Cardiac septum (tissue), 1 donor: ENCODE results near the gene XAGE3. TPM values are rescaled to one million over a fixed set of nuclear protein-coding genes. Genes with fewer than 3 reads are reported as not detected.
"Not testable (repeated sequence)": the region's sequence is repeated elsewhere in the genome, so short reads cannot be mapped to it uniquely, and the experiment has no call there.

Experiments used
- DNase-seq: peaks from one replicate; pipeline ENCODE4 v3.0.0-alpha.2; 2020; ENCODE audit warnings: low spot score
- intact Hi-C: fragments of 100-400 bp; cut with DNase I; formaldehyde crosslinking; loops from one replicate; pipeline ENCODE4 v1.14.0; 2022
- long read RNA-seq: library from polyadenylated mRNA; unstranded; transcript quantifications from one replicate; pipeline ENCODE4 v2.0.0, GENCODE V29; 2021
- total RNA-seq: library from RNA; stranded (reverse); fragmentation: NEBNext Ultra II Directional; extraction: Animal tissue kit (Norgen Biotek cat#: 25700); gene quantifications from one replicate; pipeline ENCODE4 v1.2.1, GENCODE V29; 2021
- donor health status: DM: no; HTN: no; CAD: no.

The XAGE3 gene
- total RNA-seq: not detected
- long read RNA-seq: 0 reads

DNA sequence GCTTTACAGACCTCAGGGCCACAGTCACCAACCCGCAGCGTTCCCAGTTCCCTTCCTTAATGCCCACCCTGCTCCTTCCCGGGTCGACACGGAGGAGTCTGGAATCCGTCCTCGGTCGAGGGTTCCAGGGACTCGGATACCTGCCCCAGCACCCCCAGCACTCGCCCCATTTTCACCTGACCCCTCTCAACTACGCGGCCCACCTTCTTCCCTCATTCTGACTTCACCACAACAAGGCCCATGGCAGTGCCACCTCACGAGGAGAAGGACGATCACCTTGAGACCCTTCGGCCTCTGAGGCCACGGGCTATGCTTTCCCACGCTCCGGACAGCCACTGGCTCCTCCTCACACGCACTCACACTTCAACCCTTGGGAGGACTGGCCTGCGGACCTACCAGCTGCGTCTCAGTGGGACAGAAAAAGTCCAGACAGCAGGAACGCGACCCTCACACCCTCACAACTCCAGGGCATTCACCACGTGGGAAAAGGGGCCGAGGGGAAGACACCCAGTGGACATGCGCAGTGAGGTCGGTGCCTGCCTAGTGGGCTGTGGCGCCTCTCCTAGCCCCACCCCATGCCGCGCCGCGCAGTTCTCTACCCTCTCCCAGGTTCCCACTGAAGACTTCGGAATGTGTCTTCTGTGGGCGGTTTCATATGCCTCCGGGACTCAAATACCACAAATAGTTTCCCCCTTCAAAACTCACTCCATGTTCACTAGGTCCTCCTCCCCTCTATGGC lies at the start of gene XAGE3:
Gene XAGE3 (minus strand): TSS at position 474 of the 739 bp plus-strand sequence. CDS start 950 bp downstream, outside the sequence.
- intact Hi-C loops: no loop called here

GRCh38 chrX:52914704-52915103 lies 46.8 kb upstream of the XAGE3 start:
- DNase-seq, intact Hi-C loops: not testable (repeated sequence)

More for the DNA sequence above, at the start of gene XAGE3:
- DNase-seq: no peak

GRCh38 chrX:52913681-52914080 lies 45.8 kb upstream of the XAGE3 start:
- DNase-seq, intact Hi-C loops: not testable (repeated sequence)

- intact Hi-C loops: not testable (repeated sequence)
These were observed 41.6 kb upstream of the XAGE3 start for GRCh38 chrX:52909313-52909969.

DNA sequence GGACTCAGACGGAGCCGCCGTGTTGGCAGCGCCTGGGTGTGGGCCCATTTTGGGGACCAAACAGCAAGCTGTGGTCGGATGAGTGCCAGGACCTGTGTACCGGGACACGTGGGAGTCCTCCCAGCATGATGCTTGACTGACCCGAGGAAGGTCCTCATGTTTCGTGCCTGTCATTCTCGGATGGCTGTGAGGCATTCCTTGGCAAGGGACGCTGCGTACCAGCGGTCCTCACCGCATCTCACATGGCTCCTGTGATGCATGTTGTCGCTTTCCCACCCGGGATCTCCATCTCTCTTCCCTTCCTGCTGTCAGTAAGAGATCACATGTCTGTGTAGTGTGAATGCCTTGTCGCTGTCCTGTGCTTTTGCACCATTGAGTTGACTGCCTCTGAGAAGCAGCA lies 40.0 kb upstream of the XAGE3 start:
- intact Hi-C loops, DNase-seq: not testable (repeated sequence)

More at GRCh38 chrX:52909313-52909969, 41.6 kb upstream of the XAGE3 start:
- not testable (repeated sequence) for DNase-seq

GRCh38 chrX:52907137-52907536 lies 39.3 kb upstream of the XAGE3 start:
- intact Hi-C loops, DNase-seq: not testable (repeated sequence)

DNA sequence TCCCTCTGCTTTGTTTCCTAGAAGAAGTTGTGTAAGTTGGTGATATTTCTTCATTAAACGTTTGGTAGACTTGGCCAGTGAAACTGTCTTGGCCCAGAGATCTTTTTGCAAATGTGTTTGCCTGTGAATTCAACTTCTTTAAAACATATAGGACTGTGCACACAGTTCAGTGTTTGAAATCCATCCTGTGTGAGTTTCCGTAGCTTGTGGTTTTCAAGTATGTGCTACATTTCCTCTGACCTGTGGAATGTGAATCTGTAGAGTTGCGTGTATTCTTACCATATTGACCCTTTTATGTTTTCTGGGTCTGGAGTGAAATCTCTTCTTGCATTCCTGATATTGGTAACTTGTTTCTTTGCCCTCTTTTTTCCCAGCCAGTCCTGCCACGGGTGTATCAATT lies 38.2 kb upstream of the XAGE3 start:
- DNase-seq, intact Hi-C loops: not testable (repeated sequence)

- DNase-seq, intact Hi-C loops: not testable (repeated sequence)
These were observed 37.6 kb upstream of the XAGE3 start for GRCh38 chrX:52905531-52905930.

GRCh38 chrX:52896855-52897709 lies 29.2 kb upstream of the XAGE3 start, which contains the start of gene FAM156B:
TSS of gene FAM156B (plus strand) at chrX:52897330. CDS start at chrX:52907226, 9,896 bp downstream.
- intact Hi-C loops, DNase-seq: not testable (repeated sequence)

DNA sequence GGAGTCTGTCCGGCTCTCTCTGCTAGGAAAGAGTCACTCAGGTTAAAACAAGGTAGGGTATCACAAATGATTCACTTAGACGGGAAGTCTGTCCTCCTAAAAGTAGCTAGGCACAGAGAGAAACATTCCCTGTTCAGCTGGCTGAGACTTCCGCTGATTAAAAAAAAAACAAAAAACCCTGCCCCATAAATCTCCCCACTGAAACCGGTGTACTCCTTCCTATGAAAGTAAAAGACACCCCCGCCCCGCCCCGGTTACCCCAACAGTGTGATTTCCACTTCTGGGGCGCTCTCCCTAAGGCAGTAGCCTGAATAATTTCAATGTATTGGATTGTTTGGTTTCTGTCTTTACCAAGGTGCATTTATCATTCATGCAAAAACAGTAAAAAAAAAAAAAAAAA lies 28.6 kb upstream of the XAGE3 start:
- intact Hi-C loops, DNase-seq: not testable (repeated sequence)

DNA sequence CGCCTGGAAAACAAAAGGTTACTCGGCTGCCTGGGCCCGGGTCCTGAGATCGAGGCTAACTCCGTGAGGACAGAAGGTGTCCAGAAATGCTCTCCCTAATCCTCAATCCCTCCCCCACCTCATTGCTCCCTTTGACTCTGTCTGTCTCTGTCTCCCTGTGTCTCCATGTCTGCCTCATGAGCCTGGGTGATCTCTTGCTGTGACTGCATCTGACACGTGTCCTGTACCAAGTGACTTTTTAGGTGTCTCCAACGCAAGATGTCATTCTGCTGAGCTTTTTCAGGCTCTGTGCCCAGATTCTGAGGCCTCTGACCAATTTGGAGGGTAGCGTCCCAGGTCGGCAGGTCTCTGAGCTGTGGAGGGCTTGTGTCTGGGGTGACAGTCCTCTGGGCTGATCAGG lies 20.2 kb upstream of the XAGE3 start:
- intact Hi-C loops, DNase-seq: not testable (repeated sequence)

DNA sequence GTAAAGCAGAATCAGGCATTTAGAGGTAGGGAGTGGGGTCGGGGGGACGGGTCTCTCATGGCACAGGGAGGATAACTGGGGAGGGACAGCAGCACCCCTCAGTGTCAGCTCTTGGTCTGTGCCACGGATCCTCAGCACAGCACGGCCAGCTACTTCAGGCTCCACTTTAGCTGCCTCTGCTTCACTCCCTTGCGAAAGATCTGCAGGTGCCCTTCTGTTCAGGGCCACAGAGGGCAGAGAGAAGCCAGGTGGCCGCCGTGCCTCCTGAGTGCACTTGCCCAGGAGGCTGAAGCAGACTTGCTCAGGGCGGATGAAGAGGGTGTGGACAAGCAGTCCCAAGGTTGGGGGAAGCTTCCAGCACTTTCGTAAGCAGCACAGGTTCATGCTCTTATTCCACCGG lies 19.6 kb upstream of the XAGE3 start:
- DNase-seq, intact Hi-C loops: not testable (repeated sequence)

- DNase-seq, intact Hi-C loops: not testable (repeated sequence)
These were observed 8.5 kb upstream of the XAGE3 start for GRCh38 chrX:52876386-52876785.

GRCh38 chrX:52875436-52875835 lies 7.6 kb upstream of the XAGE3 start:
- intact Hi-C loops, DNase-seq: not testable (repeated sequence)

DNA sequence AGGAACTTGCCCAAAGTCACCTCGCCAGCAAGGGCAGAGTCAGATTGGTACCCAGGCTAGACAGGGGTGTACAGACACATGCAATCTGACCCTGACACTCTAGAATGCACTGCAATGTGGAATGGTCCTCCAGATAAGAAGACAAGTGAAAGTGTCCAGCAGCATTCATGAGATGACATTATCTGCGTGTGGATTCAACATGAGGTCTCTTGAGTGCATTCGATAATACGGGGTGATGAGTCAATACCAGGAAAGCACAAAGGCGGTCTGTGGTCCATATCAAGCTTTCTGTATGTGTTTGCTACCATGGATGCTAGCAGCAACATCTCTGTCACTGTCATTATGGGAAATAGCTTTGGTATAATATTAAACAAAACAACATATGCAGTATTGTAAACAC lies 6.8 kb upstream of the XAGE3 start:
- DNase-seq: no peak
- intact Hi-C loops: no loop called here

DNA sequence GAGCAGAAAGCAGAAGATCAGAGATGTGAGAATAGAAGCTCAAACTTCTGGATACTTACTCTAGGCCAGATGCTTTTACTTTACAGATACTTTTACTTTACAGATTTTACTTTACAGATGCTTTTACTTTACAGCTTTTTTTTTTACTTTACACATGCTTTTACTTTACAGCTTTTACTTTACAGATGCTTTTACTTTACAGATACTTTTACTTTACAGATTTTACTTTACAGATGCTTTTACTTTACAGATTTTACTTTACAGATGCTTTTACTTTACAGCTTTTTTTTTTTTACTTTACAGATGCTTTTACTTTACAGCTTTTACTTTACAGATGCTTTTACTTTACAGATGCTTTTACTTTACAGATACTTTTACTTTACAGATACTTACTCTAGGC lies 5.9 kb upstream of the XAGE3 start:
- intact Hi-C loops, DNase-seq: not testable (repeated sequence)

GRCh38 chrX:52870046-52870445 lies 2.2 kb upstream of the XAGE3 start:
- intact Hi-C loops: no loop called here
- no peak for DNase-seq

- intact Hi-C loops: no loop called here
- DNase-seq: no peak
These were observed 2.4 kb downstream of the XAGE3 start for GRCh38 chrX:52865343-52865998.

DNA sequence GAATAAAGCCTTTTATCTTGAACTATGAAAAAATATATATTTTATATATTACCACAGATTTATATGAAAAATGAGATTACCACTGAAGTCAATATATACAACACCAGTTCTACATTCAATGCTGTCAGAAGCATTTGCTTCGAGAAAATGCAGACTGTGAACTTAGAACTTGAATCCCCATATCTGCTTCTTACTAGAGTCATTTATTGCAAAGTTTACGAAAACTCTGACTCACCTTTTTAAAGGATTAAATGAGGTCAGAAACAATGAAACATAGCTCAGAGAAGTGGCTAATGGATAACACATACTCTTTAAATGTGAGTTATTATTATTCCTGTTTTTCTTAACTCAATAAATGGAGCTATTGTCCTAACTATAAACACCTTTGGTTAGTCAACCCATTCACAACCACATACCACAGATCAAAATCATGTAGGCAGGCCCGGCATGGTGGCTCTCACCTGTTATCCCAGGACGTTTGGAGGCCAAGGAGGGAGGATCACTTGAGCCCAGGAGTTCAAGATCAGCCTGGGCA lies 10.8 kb downstream of the XAGE3 start:
- intact Hi-C loops, DNase-seq: not testable (repeated sequence)
